HG03139 (cell line): ENCODE data around the gene PAK5.
"Not testable (repeated sequence)": the region's sequence is repeated elsewhere in the genome, so short reads cannot be mapped to it uniquely, and the experiment has no call there.

ENCODE experiments used
- ATAC-seq: cut with Tn5 transposase; IDR thresholded peaks from one replicate; pipeline ENCODE4 v1.9.1; 2021; ENCODE audit not compliant: unreplicated experiment

PAK5 gene

DNA sequence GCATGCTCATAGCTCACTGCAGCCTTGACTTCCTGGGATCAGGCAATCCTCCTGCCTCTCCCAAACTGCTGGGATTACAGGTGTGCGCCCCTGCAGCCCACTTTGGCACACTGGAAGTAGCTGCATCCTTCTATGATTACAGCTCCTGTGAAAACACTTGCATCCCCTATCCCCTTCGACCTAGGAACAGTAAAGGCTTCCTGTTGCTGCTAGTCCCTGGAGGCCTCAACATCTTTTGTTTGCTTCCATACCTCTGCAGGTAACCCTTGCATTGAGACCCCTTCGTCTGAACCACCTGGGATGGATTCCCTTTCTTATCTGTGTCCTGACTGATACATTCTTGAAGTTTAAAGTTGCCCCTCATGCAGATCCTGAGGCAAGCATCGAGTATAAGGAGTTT, 152.4 kb downstream of the PAK5 start:
- no peak for ATAC-seq

- ATAC-seq: no peak
Observed at GRCh38 chr20:9686001-9686400, 152.9 kb downstream of the PAK5 start.

DNA sequence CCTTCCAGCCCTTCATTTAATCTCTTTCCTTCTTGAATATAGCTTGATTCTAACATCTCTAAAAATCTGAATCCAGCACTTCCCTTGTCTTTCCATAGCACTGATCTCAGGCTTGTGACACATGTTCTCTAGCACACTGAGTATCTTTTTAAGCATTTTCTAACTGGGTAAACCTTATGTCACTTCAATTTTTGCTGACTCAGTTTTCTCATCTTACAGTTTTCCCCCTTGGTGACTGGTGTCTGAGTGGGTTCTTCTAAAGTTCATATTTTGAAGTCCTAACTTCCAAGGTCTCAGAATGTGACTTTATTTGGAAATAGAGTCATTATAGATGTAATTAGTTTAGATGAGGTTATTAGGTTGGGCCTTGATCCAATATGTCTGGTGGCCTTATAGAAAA, 153.9 kb downstream of the PAK5 start:
- no peak for ATAC-seq

- ATAC-seq: no peak
Observed at GRCh38 chr20:9677100-9677623, 161.7 kb downstream of the PAK5 start.

DNA sequence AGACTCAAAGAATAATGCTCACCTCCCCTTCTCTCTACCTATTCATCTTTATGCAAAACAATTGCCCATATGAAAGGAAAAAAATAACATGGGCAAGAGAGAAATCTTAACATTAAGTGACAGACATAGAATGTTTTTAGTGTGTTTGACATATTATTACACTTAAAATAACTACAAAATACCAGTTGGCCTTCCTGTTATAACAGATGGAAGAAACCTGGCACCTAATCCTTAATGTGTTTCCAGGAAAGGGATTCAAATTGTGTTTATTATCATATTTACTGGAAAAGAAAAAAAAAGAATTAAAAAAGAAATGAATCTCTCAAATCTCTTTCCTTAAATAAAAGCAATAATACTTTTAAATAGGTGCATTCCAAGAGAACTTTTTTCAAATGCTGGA, 165.9 kb downstream of the PAK5 start:
- ATAC-seq: no peak

- no peak for ATAC-seq
Observed at GRCh38 chr20:9672027-9672426, 166.8 kb downstream of the PAK5 start.

- no peak for ATAC-seq
Observed at GRCh38 chr20:9668381-9668780, 170.5 kb downstream of the PAK5 start.

- ATAC-seq: no peak
Observed at GRCh38 chr20:9663423-9663822, 175.5 kb downstream of the PAK5 start.

DNA sequence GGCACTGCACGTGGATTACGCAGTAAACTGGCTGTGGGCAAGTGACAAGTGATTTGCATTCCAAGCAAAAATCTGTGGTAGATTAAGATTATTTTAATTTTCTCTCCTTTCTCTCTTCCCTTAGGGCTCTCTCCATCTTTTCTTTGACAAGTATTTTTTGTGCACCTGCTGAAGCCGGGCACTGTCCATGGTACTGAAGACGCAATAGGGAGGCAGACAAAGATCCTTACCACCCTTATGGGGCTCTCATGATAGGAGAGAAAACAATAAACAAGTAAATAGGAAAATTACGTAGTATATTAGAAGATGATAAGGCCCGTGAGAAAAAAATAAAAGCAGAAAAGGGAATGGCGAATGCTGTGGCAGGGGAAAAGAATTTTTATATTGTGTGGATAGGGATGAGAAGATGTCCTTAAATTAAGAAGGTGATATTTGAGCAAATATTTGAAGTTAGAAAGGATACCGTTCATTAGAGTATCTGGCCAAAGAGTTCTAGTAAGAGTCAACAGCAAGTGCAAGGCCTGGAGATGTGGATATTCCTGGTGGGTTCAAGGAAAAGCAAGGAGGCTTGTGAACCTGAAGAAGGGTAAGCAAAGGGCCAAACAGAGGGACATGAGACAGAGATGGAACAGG, 178.5 kb downstream of the PAK5 start:
- no peak for ATAC-seq

GRCh38 chr20:9647741-9648140, 191.1 kb downstream of the PAK5 start:
- ATAC-seq: no peak

DNA sequence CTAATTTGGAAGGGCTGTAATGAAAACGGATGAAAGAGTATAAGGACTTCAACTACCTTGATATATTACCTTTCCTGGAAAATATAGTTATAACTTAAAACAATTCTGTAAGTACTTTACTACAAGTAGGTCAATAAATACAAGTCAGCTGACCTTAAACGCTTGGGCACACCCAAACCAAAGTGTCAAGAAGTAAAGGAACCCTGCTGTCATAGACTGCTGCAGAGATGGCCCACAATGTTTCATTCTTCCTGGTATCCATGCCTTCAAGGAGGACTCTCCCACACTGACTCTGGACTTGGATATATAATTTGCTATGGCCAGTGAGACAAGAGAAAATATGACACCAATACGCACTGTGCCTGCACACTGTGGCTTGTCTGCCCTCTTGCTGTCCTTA, 192.5 kb downstream of the PAK5 start:
- no peak for ATAC-seq

DNA sequence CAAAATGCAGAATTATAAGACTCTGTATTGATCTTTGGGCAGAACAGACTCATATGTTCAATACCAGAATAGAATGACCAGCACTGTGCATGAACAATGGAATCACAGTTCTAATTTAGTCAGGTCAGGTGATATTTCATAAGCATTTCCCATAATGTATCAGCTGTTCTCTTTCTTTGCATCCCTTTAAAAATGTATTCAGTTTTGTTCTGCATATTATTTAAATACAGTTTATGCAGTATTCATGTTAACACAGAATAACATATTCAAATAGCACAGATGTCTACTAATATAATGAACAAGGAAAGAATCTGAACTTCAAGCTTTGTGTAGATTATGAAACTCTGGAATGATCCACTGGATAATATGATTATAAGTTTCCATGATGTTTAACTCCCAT, 196.0 kb downstream of the PAK5 start:
- ATAC-seq: no peak

GRCh38 chr20:9641499-9642000, 197.3 kb downstream of the PAK5 start:
- ATAC-seq: not testable (repeated sequence)

GRCh38 chr20:9637889-9638288, 201.0 kb downstream of the PAK5 start:
- ATAC-seq: no peak

- ATAC-seq: no peak
Observed at GRCh38 chr20:9635750-9636149, 203.1 kb downstream of the PAK5 start.

DNA sequence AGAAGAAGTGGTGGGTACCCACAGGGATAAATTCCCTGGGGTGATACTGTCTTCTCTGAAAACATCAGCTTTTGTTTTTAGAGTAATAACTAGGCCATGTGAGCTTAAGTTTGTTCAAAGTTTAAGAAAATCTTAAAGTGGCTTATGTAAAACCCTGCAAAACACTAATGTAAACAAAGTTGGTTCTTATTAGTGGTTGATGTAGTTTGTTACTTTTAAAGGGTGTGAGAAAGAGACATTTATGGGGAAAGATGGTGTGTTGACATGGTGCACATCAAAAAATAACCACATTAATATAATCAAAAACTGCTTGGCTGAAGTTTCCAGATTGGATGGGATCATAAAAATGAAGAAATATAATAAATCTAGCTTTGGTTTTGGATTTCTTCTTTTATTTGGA, 204.5 kb downstream of the PAK5 start:
- ATAC-seq: no peak

DNA sequence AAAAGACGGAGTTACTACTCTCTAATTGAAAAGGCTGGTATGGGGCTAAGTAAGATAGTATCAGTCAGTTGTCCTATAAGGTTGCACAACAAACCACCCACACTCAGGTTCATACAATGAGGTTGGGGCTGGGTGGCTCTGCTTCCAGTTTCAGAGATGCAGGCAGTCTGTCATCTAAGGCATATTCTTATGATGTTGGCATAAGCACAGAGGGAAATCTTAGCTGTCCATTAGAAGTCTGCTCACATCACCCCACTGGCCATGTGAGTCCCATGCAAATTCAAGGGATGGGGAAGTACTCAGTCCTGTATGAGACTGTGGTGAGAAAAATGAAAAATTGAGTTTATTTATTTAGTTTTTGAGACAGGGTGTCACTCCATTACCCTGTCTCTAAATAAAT, 205.9 kb downstream of the PAK5 start:
- no peak for ATAC-seq

GRCh38 chr20:9632265-9632664, 206.6 kb downstream of the PAK5 start:
- ATAC-seq: no peak

- no peak for ATAC-seq
Observed at GRCh38 chr20:9630554-9630953, 208.3 kb downstream of the PAK5 start.

DNA sequence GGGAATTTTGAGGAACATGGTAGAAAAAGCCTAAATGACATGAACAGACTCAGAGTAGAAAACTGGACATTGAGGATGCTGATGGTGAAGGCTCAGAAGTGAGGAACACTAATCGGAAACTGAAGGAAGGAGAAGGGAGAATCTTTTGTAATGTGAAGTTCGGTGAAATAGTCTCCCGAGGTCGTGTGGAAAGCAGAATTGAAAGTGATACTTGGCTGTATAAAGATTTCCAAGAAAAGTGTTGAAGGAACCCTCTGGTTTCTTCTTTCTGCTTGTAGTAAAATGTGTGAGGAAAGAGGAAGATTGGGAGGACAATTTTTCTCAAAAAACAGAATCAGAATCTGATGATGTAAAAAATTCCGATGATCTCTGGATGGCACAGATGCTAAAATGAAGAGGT, 209.0 kb downstream of the PAK5 start:
- no peak for ATAC-seq

- no peak for ATAC-seq
Observed at GRCh38 chr20:9628589-9628988, 210.3 kb downstream of the PAK5 start.

DNA sequence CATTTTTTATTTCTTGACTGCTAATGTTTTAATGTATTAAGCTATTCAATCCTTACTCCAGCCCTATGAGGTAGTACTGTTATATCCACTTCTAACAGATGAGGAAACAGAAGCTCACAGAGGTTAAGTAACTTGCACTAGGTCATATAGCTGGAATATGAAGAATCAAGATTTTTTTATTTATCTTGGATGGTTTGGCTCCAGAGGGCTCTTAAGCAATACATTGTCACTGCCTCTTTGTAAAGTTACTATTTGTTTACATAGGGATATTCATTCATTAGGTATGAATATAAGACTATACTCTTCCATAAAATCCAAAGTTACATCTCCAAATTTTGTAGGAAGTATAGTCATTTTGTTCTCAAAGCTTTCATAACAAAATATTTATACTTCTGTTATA, 210.7 kb downstream of the PAK5 start:
- ATAC-seq: no peak

DNA sequence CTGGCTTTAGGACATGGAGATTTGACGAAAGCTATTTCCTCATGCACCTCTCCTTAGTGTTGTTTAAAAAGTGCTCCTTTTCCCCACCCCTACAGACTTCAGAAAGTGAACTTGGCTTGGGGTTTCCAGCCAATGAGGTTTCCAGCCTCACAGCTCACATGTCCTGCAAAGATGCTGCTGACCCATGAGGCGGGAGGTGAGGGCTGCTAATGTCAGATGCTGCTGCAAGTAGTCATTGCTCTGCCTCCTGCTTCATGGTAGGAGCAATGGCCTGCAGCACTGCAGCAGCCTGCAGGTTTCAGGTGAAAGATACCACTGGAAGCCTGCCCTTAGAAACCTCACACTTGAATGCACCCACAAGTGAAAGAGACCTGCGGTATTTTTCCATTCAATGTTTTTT, 211.7 kb downstream of the PAK5 start:
- no peak for ATAC-seq
